ENCODE measurements around the gene KLF7. TPM values are rescaled to one million over a fixed set of nuclear protein-coding genes. Genes with fewer than 3 reads are reported as not detected.

KLF7 gene
- 10.8 and 15.0 TPM in 2 replicates for total RNA-seq (ENCODE audit: low replicate concordance)

GRCh38 chr2:207165121-207166038 lies at the start of gene KLF7:
Gene KLF7 (minus strand): TSS chr2:207165948. CDS start chr2:207165568, 380 bp downstream.

Other genes with a start within 250 kb of the KLF7 start
- gene CPO, start 226.4 kb downstream of the KLF7 start, total RNA-seq (ENCODE audit: low replicate concordance) = 0.47 TPM in 1 of 2 replicates, not detected in the other

Data from smooth muscle cell of the coronary artery (primary cell).